Fibroblast of skin of left biceps (primary cell): ENCODE measurements around the gene ZNF800.

Source experiments
- DNase-seq, 2 experiments: peaks; one replicate each; pipeline ENCODE4 v3.0.0-alpha.2; 2013; ENCODE audit warnings: low read depth in 2 of 2

The ZNF800 gene

GRCh38 chr7:127390817-127391590 lies 1.5 kb downstream of the ZNF800 start:
- no peak for DNase-seq

- no peak for DNase-seq
Measured at GRCh38 chr7:127390186-127390816, 2.2 kb downstream of the ZNF800 start.

DNA sequence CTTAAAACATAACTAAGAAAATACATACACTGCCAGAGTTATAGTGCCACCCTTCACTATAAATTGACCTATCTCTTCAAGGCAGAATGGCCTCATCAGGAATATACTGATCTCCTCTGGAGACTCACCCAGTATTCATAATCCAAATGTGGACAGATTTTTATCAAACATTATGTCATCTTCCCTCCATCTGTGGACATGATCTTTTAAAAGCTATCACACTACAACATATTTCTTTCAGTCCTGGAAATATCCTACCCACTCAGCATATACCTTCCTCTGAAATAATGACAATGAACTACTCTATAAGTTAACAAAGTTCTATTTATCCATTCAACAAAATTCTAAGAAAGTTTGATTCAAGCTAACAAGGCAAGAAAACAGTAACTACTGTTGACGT lies 3.2 kb downstream of the ZNF800 start:
- DNase-seq = no peak

- no peak for DNase-seq
Measured at GRCh38 chr7:127387974-127388373, 4.5 kb downstream of the ZNF800 start.

DNA sequence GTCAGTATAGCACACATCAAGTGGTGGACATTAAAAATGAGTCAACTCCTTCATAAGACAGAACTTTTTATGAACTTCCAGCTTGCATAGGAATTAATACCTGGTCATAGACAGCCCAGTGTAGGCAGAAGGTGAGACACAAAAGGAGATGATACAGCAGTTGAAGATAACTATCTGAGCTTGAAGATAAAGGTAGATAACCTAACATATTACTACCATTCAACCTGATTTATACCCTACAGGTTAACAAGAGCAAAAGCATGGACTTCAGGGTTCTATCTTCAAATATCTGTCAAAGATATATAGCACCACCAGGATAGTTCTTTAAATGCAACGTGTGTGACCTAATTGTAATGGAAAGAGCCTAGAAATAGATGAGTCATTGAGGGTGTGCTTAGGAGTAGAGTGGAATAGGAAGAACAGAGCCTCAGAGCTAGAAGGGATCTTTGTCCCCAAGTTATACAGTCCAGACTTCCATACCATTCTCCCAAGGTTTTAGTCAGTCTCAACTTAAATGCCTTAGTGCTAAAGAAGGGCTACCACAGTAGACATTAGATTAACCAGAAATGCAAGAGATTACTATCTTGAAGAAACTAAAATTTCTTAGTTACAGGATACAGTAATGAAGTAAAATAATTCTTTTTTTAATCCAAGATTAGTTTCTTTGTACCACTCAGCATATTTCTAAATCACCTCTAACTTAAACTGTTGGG lies 9.2 kb downstream of the ZNF800 start:
- DNase-seq = no peak

DNA sequence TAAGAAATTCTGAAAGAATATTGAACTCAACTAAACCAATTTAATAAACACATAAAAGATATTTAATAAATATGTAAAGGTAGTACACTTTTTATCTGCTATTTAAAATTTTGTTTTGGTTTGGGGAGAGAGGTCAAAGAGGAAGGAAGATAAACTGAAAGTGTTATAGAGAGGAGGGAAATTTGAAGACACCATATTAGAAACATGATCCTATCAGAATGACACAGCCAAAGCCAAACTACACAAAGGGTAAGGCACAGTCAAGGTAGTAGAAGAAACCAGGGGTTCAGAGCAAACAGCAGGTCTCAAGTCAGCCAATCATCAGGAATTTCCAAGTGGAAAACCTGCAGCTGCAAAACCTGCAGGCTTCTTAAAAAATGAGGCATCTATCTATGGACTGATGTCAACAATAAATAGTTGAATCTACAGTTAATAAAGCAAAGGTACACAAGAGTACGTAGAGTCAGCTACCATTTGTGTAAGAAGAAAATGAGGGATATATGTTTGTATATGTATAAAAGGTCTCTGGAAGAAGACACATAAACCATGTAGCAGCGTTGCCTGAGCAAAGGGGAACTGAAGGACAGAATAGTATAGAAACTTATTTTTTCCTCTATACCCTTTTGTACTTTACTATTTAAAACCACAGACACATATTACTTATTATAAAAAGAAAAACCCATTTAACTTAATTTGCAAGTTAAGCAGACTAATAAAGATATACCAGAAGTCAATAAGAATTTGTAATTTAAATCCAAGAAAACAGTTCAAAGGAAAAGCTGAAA lies 10.0 kb downstream of the ZNF800 start:
- DNase-seq = no peak

DNA sequence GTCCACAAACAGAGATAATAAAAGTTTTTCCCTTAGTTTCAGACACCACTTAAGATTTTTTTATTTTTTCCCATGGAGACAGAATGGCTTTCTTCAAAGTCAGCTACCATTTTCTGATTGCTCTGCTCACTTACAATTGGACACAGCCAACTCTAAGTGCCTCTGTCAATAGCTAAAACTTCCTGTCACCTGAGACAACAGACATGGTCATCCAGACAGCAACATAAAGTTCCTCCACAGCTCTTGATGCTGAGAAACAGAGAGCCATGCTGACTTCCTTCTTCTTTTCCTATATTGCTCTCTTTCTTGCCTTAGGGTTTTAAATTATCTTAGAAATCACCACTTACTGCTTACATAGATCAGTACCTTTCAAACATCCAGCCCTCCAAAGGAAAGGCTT lies 12.0 kb downstream of the ZNF800 start:
- DNase-seq = no peak

DNA sequence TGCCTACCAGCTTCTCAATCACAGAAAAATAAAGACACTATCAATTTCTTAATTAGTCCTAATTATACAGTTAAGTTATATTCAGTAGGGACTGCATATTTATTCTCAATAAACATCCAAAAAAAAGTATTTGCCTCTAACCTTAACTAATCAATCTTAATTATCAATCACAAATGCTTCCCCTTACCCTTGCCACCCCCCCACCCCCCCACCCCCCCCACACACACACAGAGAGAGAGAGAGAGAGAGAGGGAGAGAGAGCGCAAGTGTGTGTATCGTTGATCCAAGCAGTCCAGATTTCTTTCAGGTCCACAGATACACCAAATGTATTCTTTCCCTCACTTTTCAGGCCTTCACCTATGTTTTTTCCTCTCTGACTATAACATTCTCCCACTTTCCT lies 12.9 kb downstream of the ZNF800 start:
- DNase-seq = no peak

GRCh38 chr7:127378537-127378936 lies 14.0 kb downstream of the ZNF800 start:
- DNase-seq = no peak

DNA sequence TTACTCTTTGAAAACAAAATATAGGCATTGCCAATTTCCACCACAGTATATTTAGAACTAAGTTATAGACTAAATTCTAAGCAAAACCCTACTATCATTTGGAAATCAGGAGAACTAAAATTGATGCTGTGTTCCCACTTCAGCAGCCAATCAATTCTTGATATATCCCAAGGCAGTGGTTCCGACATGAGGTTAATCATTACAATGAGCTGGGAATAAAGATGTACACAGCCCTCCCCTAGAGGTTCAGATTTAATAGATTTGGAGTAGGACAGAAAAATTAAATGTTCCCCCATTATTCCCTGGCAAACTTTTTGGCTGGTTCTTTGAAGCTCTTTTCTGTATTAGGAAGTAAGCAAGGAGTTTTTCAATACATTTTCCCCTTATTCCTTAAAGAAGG lies 15.1 kb downstream of the ZNF800 start:
- no peak for DNase-seq

DNA sequence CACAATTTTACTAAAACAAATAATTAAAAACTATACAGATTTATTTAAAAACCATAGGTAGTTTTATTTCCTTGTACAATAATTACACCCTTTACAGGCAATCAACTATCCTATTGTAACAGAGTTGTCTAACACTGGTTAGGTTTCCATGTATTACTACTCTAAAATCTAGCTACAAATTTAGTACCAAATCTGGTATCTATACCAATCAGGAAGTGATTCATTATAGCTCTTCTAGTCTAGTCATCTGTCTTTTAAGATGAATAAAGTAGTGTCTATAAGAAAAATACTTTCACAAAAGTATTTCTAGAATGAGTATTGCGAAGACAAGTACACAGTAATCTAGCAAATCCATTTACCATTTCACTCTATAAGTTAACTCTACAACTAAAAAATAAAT lies 16.9 kb downstream of the ZNF800 start:
- no peak for DNase-seq

GRCh38 chr7:127367679-127368078 lies 24.8 kb downstream of the ZNF800 start:
- no peak for DNase-seq

GRCh38 chr7:127366680-127367079 lies 25.8 kb downstream of the ZNF800 start:
- DNase-seq = no peak

DNA sequence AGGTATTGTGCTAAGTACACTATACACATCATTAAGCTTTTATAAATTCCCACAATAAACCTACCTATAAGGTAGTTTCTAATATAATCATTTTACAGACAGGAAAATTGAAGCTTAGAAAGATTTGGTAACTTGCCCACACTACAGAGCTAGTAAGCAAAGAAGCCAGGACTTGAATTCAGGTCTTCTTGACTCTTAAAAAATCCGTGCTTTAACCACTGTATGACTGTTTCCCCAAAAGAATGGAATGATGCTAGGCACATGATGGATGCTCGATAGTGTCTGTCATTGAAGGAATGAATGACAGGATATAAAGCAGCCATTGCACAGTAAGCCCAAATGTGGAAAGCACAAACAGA lies 26.6 kb downstream of the ZNF800 start:
- DNase-seq = no peak

- DNase-seq = no peak
Measured at GRCh38 chr7:127365164-127365956, 27.1 kb downstream of the ZNF800 start.

DNA sequence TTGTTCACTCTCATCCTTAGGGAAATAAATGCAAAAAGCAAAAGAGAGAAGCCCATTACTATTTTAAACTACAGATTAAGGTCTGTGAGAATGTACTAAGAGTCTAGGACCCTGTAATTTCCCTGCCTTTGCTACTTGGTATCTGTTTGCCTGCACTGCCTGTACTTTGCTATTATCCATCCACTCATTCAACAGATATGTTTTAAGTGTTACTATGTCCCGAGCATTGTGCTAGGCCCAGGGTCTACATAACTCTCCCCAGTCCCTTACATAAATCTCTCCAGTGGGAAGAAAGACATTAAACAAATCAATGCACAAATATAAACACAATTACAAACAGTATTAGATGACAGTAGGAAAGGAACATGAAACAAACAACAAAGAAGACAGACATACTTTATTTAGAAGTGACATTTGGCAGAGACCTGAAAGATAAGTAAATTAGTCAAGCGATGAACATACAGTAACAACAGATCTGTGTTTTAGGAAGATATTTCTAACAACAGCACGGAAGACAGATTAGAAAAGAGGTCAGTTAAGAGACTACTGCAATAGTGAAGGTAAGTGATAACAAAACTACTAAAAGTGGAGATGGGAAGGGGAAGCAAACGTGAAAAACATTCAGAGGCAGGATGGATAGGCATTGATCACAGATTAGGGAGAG lies 30.0 kb downstream of the ZNF800 start:
- DNase-seq = no peak

GRCh38 chr7:127361736-127362135 lies 30.8 kb downstream of the ZNF800 start:
- no peak for DNase-seq

- DNase-seq = no peak
Measured at GRCh38 chr7:127359011-127359410, 33.5 kb downstream of the ZNF800 start.

DNA sequence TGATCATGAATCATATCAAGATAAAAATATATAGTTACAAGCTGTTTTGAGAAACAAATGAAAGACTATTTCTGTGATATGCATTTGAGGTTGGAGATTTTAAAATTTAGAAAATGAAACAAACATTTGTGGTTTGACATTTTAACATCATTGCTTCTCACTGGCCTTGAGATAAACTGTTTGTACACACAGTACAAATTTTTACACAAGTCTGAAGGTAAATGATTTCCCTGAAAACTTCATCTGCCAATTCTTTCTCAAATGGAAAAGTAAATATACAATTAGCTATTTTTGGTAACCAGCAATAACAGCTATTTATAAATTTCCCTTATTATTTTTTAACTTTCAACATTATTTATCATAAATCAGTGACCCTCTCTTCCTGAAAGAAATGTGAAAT lies 38.6 kb downstream of the ZNF800 start:
- no peak for DNase-seq

DNA sequence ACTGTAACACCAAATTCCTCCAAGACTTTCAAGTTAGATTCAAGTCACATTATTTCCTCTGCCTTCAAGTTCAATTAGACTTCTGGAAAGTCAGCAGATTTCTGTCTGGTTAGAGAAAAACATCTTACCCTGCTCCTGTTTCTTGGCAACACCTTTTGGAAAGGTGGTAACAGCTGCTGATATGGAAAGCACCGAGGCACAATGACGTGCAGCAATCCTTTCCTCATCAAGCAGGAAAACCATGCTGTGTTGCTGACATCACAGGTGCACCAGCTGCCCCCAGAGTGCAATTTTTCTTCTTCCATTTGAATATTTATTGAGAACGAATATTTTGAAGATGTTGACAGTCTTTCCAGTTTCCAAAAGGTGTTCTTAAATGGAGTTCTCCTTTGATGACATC lies 41.9 kb downstream of the ZNF800 start:
- DNase-seq = no peak

DNA sequence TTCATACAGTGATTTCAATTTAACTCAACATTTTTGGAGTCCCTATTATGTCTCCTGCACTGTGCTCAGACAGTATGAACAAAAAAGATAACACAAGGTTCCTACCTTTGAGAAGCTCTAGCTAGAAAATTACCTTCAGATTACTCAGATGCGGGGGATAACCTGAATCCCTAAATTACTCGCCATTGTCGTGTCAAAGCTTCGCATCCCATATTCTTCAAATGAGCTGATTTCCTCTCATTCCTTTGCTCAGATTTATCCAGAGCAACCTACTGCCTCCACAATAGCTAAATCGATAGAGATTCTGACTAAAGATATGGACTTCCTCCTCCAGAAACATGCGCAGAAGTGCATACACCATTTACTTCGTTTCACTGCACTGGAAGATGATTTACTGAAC lies 42.6 kb downstream of the ZNF800 start:
- no peak for DNase-seq
